Left ventricle myocardium inferior (tissue), 1 donor: Measurements from ENCODE around the gene MAST4. TPM values are rescaled to one million over a fixed set of nuclear protein-coding genes. Genes with fewer than 3 reads are reported as not detected.

Experiments
- DNase-seq: peaks from one replicate; pipeline ENCODE4 v3.0.0-alpha.2; 2020
- H3K27ac ChIP-seq: fragments of 200-600 bp; replicated peaks from 2 replicates; pipeline ENCODE4 v1.8.0; 2021
- H3K27me3 ChIP-seq: fragments of 200-600 bp; 2 replicates; pipeline ENCODE4 v1.8.0; 2021; ENCODE audit warnings: low read depth
- H3K36me3 ChIP-seq: fragments of 200-600 bp; 2 replicates; pipeline ENCODE4 v1.8.0; 2021
- H3K4me1 ChIP-seq: fragments of 200-600 bp; 2 replicates; pipeline ENCODE4 v1.8.0; 2021
- H3K4me3 ChIP-seq: fragments of 200-600 bp; 2 replicates; pipeline ENCODE4 v1.8.0; 2021; ENCODE audit warnings: mild to moderate bottlenecking, moderate library complexity
- H3K9me3 ChIP-seq: fragments of 200-600 bp; replicated peaks from 2 replicates; pipeline ENCODE4 v1.8.0; 2021
- CTCF ChIP-seq: fragments of 200-600 bp; IDR thresholded peaks from 2 replicates; pipeline ENCODE4 v1.8.0; 2021; ENCODE audit warnings: antibody characterized with exemption, mild to moderate bottlenecking, borderline replicate concordance
- intact Hi-C: fragments of 100-400 bp; cut with micrococcal nuclease; formaldehyde crosslinking; loops from one replicate; pipeline ENCODE4 v1.11.0; 2022
- total RNA-seq: library from RNA; stranded (reverse); fragmentation: NEBNext Ultra II Directional; extraction: Animal tissue kit (Norgen Biotek cat#: 25700); gene quantifications from one replicate; pipeline ENCODE4 v1.2.1, GENCODE V29; 2021
- donor health status: DM: no; HTN: yes; CAD: no; lungs with severe emphysema.

MAST4 gene
- total RNA-seq, 1 donor from 2014 or later = 55.7 TPM

GRCh38 chr5:67061511-67061910, 465.3 kb downstream of the MAST4 start:
- H3K4me3 ChIP-seq = no peak overlapping the region
- peaks cover 87% of the 10 kb centered on the region for H3K4me1 ChIP-seq
- no peak for TF ChIP-seq CTCF
- H3K27me3 ChIP-seq = no peaks in the 10 kb centered on the region
- no peaks in the 10 kb centered on the region for H3K9me3 ChIP-seq
- intact Hi-C loops = loop anchor here (10.0 kb wide), 1 partner anchor 47 kb away; no protein-coding TSS in a partner anchor
- H3K27ac ChIP-seq = no peak overlapping the region
- peaks cover 4% of the 10 kb centered on the region for H3K36me3 ChIP-seq
- no peak for DNase-seq

GRCh38 chr5:67063055-67063454, 466.9 kb downstream of the MAST4 start:
- intact Hi-C loops = loop anchor here (10.0 kb wide), 1 partner anchor 48 kb away; no protein-coding TSS in a partner anchor
- no peak for TF ChIP-seq CTCF
- Histone ChIP-seq H3K4me1 (peaks cover 95% of the 10 kb centered on the region), H3K27me3 (no peaks in the 10 kb centered on the region), H3K4me3 (no peak overlapping the region), H3K36me3 (no peaks in the 10 kb centered on the region), H3K27ac (peak overlapping the region; percentile 64), H3K9me3 (no peaks in the 10 kb centered on the region)
- no peak for DNase-seq

GRCh38 chr5:67063791-67064190, 467.6 kb downstream of the MAST4 start:
- no peak for DNase-seq
- Histone ChIP-seq H3K27ac (peak overlapping the region; percentile 64), H3K9me3 (no peaks in the 10 kb centered on the region), H3K27me3 (no peaks in the 10 kb centered on the region), H3K4me1 (peaks cover 93% of the 10 kb centered on the region), H3K36me3 (no peaks in the 10 kb centered on the region), H3K4me3 (no peak overlapping the region)
- TF ChIP-seq CTCF = no peak
- intact Hi-C loops = loop anchor here (10.0 kb wide), 1 partner anchor 49 kb away; no protein-coding TSS in a partner anchor

- TF ChIP-seq CTCF = no peak
- H3K4me3 ChIP-seq = no peak overlapping the region
- intact Hi-C loops = loop anchor here (10.0 kb wide), 1 partner anchor 50 kb away; no protein-coding TSS in a partner anchor
- no peak for DNase-seq
- H3K9me3 ChIP-seq = no peaks in the 10 kb centered on the region
- H3K4me1 ChIP-seq = peaks cover 88% of the 10 kb centered on the region
- H3K27ac ChIP-seq = no peak overlapping the region
- H3K36me3 ChIP-seq = no peaks in the 10 kb centered on the region
- no peaks in the 10 kb centered on the region for H3K27me3 ChIP-seq
These were observed 469.0 kb downstream of the MAST4 start for GRCh38 chr5:67065237-67065636.

GRCh38 chr5:67065696-67066095, 469.5 kb downstream of the MAST4 start:
- no peak for DNase-seq
- intact Hi-C loops = loop anchor here (10.0 kb wide), 1 partner anchor 51 kb away; no protein-coding TSS in a partner anchor
- no peak for TF ChIP-seq CTCF
- Histone ChIP-seq H3K27me3 (no peaks in the 10 kb centered on the region), H3K9me3 (no peaks in the 10 kb centered on the region), H3K36me3 (no peaks in the 10 kb centered on the region), H3K4me1 (peaks cover 88% of the 10 kb centered on the region), H3K4me3 (no peak overlapping the region), H3K27ac (no peak overlapping the region)
